Measurements from ENCODE around the gene LRRC4. TPM values are rescaled to one million over a fixed set of nuclear protein-coding genes. Genes with fewer than 3 reads are reported as not detected.

The LRRC4 gene
- total and polyA plus RNA-seq, 4 donors, result 16.1 to 66.8 (median 40.6) TPM

DNA sequence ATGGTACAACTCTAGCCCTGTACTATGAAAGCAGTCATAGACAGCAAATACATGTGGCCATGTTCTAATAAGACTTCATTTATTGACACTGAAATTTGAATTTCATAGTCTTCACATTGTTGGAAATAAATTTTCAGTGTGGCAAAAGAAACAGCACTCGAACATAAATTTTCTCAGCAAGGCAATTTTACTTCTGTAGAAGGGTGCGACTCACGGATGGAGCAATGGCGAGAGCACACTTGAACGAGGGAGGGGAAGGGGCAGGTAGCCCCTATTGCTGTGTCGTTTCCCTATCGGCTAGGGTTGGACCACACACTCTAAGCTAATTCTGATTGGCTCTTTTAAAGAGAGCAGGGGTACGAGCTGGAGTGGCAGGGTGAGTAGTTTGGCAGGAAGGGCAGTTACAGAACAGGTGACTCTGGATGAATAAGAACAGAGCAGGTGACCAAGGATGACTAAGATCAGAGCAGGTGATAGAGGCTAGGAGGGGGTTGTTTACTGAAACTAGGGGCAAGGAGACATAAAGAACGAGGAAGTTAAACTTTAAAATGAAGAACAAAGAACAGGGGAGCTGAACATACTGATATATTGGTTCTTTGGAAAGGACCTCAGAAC is 52.0 kb downstream of the LRRC4 start:
- H3K36me3 ChIP-seq (ENCODE audit: control insufficient read depth, insufficient read depth, low read length), result peaks cover 3% of the 10 kb centered on the region
- H3K9me3 ChIP-seq (ENCODE audit: control insufficient read depth, insufficient read depth, low read length), result no peaks in the 10 kb centered on the region
- no peak overlapping the region for H3K4me3 ChIP-seq (ENCODE audit: low read depth, low read length)
- H3K4me1 ChIP-seq (ENCODE audit: control insufficient read depth, insufficient read depth, low read length), result peaks cover 30% of the 10 kb centered on the region
- DNase-seq (ENCODE audit: low read depth in 4 of 6, low spot score in 6 of 6), result no peak
- WGBS (ENCODE audit: insufficient coverage), result over 99% methylated on average over 9 of the region's 9 CpGs
- no peak overlapping the region for H3K27ac ChIP-seq (ENCODE audit: low read depth, low read length)
- H3K27me3 ChIP-seq (ENCODE audit: control insufficient read depth, insufficient read depth, low read length), result no peaks in the 10 kb centered on the region

DNA sequence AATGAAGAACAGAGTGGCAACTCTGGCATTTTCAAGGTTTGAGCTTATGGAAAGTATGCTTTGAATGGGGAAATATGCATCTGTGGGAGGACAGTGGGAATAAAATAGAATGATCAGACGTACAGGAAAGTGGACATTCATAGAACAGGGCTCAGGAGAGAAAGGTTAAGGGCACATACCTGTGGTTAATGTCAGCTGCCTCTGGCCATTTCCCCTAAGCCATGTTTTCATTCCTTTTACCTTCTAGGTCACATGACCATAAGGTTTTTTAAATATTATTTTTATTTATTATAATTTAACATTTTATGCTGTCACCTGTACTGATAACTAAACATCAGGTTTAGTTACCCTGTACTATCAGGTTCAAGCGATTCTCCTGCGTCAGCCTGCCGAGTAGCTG is 52.8 kb downstream of the LRRC4 start:
- WGBS (ENCODE audit: insufficient coverage), result no CpG with 5 or more reads among the region's 4 CpGs
- no peak overlapping the region for H3K27ac ChIP-seq (ENCODE audit: low read depth, low read length)

More for the DNA sequence above, 52.8 kb downstream of the LRRC4 start:
- peaks cover 37% of the 10 kb centered on the region for H3K4me1 ChIP-seq (ENCODE audit: control insufficient read depth, insufficient read depth, low read length)
- H3K4me3 ChIP-seq (ENCODE audit: low read depth, low read length), result no peak overlapping the region
- H3K36me3 ChIP-seq (ENCODE audit: control insufficient read depth, insufficient read depth, low read length), result peaks cover 3% of the 10 kb centered on the region
- no peak for DNase-seq (ENCODE audit: low read depth in 4 of 6, low spot score in 6 of 6)
- no peaks in the 10 kb centered on the region for H3K27me3 ChIP-seq (ENCODE audit: control insufficient read depth, insufficient read depth, low read length)
- no peaks in the 10 kb centered on the region for H3K9me3 ChIP-seq (ENCODE audit: control insufficient read depth, insufficient read depth, low read length)

Other genes with a start within 250 kb of the LRRC4 start
- under 1 TPM; 0.06 to 0.10 TPM for gene LEP, start 209.8 kb upstream of the LRRC4 start, total RNA-seq
- gene LEP, start 209.8 kb upstream of the LRRC4 start, polyA plus RNA-seq (ENCODE audit: insufficient read length in 2 of 2), result under 1 TPM in 1 of 2 donors, not detected in 1; 0.15 TPM

All from spinal cord (tissue), 10 donors.